HepG2 (cell line): Measurements from ENCODE around the gene PLPP3. TPM values are rescaled to one million over a fixed set of nuclear protein-coding genes. Genes with fewer than 3 reads are reported as not detected.

ENCODE experiments used
- BRF2 ChIP-seq: sonication (generic); formaldehyde crosslinking; IDR thresholded peaks from 2 replicates; pipeline ENCODE4 v1.8.1; 2022; ENCODE audit warnings: mild to moderate bottlenecking, missing genetic modification reagents
- FOXO4 ChIP-seq: sonication (generic); formaldehyde crosslinking; conservative IDR thresholded peaks from 2 replicates; pipeline ENCODE4 v1.8.1; 2023; ENCODE audit warnings: missing genetic modification reagents
- JDP2 ChIP-seq: sonication (generic); formaldehyde crosslinking; IDR thresholded peaks from 2 replicates; pipeline ENCODE4 v1.8.1; 2022; ENCODE audit warnings: missing genetic modification reagents, borderline replicate concordance
- MBD4 ChIP-seq: IDR thresholded peaks from 2 replicates; pipeline ENCODE4 v1.6.1; 2012; ENCODE audit warnings: low read length, inconsistent platforms, borderline replicate concordance
- NFE2 ChIP-seq: sonication (generic); formaldehyde crosslinking; IDR thresholded peaks from 2 replicates; pipeline ENCODE4 v1.4.0; 2020; ENCODE audit warnings: missing genetic modification reagents
- PHF5A ChIP-seq: IDR thresholded peaks from one replicate; pipeline ENCODE4 v1.6.1; 2018; ENCODE audit warnings: low read depth, missing genetic modification reagents; ENCODE audit not compliant: unreplicated experiment
- PRDM4 ChIP-seq: sonication (generic); formaldehyde crosslinking; IDR thresholded peaks from 2 replicates; pipeline ENCODE4 v1.9.0; 2021; ENCODE audit warnings: missing genetic modification reagents, borderline replicate concordance
- ZNF841 ChIP-seq: sonication (generic); formaldehyde crosslinking; IDR thresholded peaks from 2 replicates; pipeline ENCODE4 v1.8.1; 2023; ENCODE audit warnings: missing genetic modification reagents, borderline replicate concordance
- polyA plus RNA-seq, 8 experiments: library from polyadenylated mRNA; depleted of rRNA in 3 of 8; stranded (reverse) in 7 of 8; unstranded in 1 of 8; fragments of >200 nt; fragmentation: Illumina TruSeq in 4 of 8; extraction: Trizol in 4 of 8; gene quantifications; 2 replicates each; pipeline versions ENCODE4 v1.2.1 to v1.2.3, GENCODE V29; 2011 to 2016; ENCODE audit warnings: low read depth in 4 of 8, missing spikeins in 1 of 8, mixed read lengths in 1 of 8; ENCODE audit not compliant: insufficient read depth in 1 of 8
- total RNA-seq, 5 experiments: library from RNA; depleted of rRNA; stranded (reverse); fragments of >200 nt; fragmentation: Illumina TruSeq; extraction: Trizol; gene quantifications; 2 replicates each; pipeline ENCODE4 v1.2.3, GENCODE V29; 2016; ENCODE audit warnings: low read depth in 1 of 5

Gene PLPP3
- total and polyA plus RNA-seq, 2 of the 13 experiments (the other 11 are each of a cell fraction or from before 2014, with no cell fraction given), result 49.7 to 65.8 TPM

GRCh38 chr1:56578963-56579875, at the start of gene PLPP3 (continued):
- TF ChIP-seq NFE2 (no peak), FOXO4 (CRISPR knock-in tag) (no peak), JDP2 (CRISPR knock-in tag) (no peak), PRDM4 (no peak), BRF2 (CRISPR knock-in tag) (no peak), MBD4 (no peak), PHF5A (CRISPR knock-in tag) (no peak), ZNF841 (CRISPR knock-in tag) (no peak)
